Measurements from ENCODE around the gene PYGO2.

Gene PYGO2

DNA sequence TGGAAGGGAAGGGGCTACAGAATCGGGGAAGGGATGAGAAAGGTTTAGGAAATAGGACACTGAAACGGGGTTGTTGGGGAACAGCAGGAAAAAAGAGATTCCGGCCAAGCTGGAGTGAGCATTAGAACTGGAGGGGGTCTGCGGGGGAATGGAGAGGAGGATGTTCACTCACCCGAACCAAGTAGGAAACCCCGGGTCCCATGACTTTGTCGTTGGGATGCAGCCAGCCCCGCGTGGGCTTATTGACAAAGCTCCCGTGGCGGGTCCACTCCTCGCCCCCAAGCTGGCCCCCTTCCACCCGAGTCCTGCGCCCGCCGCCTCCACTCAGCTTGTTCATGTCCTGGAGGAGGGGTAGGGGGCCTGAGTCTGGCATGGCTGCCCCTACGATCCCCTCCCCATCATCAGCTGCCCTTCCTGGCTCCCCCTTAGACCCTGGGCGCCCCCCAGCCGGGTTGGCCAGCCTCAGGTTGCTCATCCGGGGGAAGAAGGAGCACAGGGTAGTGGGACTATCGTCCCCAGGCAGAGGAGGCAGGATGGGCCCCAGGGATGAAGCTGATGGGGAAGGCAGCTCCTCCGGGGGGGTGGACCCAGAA lies 8.4 kb upstream of the PYGO2 start:
- H3K4me3 ChIP-seq (ENCODE audit: low read length), result peak overlapping the region; percentile 81
- no peak for DNase-seq (ENCODE audit: low read depth)
- TF ChIP-seq, protein P1, sequence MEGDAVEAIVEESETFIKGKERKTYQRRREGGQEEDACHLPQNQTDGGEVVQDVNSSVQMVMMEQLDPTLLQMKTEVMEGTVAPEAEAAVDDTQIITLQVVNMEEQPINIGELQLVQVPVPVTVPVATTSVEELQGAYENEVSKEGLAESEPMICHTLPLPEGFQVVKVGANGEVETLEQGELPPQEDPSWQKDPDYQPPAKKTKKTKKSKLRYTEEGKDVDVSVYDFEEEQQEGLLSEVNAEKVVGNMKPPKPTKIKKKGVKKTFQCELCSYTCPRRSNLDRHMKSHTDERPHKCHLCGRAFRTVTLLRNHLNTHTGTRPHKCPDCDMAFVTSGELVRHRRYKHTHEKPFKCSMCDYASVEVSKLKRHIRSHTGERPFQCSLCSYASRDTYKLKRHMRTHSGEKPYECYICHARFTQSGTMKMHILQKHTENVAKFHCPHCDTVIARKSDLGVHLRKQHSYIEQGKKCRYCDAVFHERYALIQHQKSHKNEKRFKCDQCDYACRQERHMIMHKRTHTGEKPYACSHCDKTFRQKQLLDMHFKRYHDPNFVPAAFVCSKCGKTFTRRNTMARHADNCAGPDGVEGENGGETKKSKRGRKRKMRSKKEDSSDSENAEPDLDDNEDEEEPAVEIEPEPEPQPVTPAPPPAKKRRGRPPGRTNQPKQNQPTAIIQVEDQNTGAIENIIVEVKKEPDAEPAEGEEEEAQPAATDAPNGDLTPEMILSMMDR (conservative IDR thresholded peaks at IDR 0.05; ENCODE audit: low read length), result no peak

DNA sequence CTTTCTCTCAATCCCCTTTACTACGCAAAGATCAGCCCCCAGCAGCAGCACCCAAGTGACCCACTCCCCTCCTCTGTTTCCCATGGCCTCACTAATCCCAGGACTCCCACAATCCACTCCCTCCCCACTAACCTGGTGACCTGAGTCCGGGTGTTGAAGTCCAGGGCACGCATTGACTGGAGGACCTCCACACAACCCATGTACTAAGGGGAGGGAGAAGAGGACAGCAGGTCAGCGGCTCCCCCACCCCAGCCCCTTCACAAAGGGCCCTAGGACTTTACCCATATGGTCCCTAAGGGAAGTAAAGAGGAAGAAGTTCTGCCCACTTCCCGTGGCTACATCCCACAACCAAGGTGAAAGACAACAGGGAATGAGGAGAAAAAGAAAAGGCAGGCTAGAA lies 7.7 kb upstream of the PYGO2 start:
- no peak for DNase-seq (ENCODE audit: low read depth)
- TF ChIP-seq, protein P1 (conservative IDR thresholded peaks at IDR 0.05; ENCODE audit: low read length), result no peak
- H3K4me3 ChIP-seq (ENCODE audit: low read length), result peak overlapping the region; percentile 81

DNA sequence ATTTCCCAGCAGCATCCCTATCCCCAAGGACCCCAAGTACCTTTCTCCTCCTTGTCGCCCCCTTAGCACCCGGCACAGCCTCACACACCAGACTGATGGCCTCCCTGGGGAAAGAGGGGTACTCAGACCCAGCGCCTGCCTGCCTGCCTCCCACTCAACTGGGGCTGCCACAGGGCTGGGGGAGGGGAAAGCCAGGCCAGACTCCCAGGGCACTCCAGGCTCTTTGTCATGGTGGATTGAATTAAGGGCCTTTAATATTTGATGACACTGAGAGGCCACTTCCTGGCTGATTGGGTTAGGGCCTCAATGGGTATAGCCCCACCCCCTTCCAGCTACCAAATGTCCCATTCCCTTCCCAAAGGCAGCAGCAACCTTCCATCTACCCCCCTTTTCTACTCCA lies 7.1 kb upstream of the PYGO2 start:
- peak overlapping the region; percentile 81 for H3K4me3 ChIP-seq (ENCODE audit: low read length)
- no peak for DNase-seq (ENCODE audit: low read depth)
- TF ChIP-seq, protein P1 (conservative IDR thresholded peaks at IDR 0.05; ENCODE audit: low read length), result no peak

DNA sequence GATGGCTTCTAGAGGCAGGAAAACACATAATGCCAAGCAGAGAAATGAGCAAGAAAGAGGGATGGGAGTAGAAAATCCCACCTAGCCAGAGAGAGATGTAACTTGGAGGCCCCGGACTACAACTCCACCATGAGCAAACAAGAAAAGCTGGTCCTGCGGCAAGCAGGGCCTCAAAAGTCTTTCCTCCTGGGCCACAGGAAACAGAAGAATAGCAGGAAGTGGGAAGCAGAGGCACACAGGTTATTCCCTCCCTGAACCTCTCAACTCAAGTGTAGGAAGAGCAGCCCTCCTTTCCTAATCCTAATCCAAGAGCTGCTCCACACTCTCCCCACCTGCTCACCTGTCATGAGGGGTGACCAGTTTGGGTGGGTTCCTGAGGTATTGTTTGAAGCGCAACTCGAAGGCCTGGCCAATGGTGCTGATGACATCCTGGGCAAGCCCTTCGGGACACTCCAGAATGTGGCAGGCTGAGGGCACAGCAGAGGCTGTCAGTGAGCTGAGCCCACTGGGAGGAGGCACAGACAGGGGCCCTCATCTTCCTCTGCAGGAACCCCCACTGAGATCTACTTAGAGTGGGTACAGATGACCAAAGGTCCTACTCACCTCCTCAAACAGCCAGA lies 5.9 kb upstream of the PYGO2 start:
- DNase-seq (ENCODE audit: low read depth), result no peak
- TF ChIP-seq, protein P1 (conservative IDR thresholded peaks at IDR 0.05; ENCODE audit: low read length), result no peak
- peak overlapping the region; percentile 20 for H3K4me3 ChIP-seq (ENCODE audit: low read length)

DNA sequence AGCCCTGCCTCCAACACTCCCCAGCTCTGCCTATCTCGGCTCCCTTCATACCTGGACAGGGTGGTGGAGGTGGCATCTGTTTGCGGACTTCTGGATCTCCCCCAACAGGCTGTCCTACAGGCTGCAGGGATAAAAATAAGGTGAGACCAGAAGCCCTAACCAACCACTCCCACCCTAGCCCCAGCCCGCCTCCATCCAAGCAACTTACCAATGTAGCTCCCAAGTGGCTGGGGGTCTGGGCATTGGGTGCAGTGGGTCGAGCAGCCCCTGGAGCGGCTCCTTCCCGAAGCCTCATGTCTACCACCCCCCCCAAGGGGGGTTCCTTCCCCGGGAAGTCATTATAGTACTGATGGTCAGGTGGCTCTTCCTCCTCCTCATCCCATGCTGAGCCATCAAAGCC lies 4.5 kb upstream of the PYGO2 start:
- TF ChIP-seq, protein P1 (conservative IDR thresholded peaks at IDR 0.05; ENCODE audit: low read length), result no peak
- DNase-seq (ENCODE audit: low read depth), result no peak

DNA sequence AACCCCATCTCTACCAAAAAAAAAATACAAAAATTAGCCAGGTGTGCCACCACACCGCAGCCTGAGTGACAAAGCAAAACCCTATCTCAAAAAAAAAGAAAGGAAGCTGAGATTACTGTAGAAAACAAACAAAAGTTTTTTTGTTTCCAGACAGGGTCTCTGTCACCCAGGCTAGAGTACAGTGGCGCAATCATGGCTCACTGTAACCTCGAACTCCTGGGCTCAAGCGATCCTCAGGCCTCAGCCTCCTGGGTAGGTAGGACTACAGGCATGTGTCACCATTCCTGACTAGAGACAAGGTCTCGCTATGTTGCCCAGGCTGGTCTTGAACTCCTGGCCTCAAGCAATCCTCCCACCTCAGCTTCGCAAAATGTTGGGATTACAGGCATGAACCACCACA lies 2.8 kb upstream of the PYGO2 start:
- TF ChIP-seq, protein P1 (conservative IDR thresholded peaks at IDR 0.05; ENCODE audit: low read length), result no peak
- no peak overlapping the region for H3K4me3 ChIP-seq (ENCODE audit: low read length)
- DNase-seq (ENCODE audit: low read depth), result no peak

More for the DNA sequence above, 4.5 kb upstream of the PYGO2 start:
- no peak overlapping the region for H3K4me3 ChIP-seq (ENCODE audit: low read length)

DNA sequence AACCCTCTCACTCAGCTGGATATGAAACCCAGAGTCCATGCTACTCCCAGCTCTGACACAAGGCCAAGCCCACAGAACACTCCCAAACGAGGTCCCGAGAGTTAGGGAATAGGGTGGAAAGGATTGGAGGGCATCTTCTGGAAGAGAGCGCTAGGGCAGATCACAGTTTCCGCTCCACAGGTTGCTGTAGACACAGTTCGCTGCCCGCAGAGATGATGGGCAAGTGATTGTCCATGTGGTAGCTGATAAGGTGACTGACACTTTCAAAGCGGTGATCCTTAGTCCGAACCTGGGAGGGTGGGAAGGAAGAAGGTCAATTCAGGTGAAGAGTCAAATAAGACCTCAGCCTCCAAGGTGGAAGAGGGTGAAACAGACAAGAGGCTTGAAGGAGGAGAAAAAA lies 2.1 kb upstream of the PYGO2 start:
- no peak overlapping the region for H3K4me3 ChIP-seq (ENCODE audit: low read length)
- no peak for DNase-seq (ENCODE audit: low read depth)
- TF ChIP-seq, protein P1 (conservative IDR thresholded peaks at IDR 0.05; ENCODE audit: low read length), result no peak

All from AG10803 (cell line).